Measurements from ENCODE around the gene KRT80.

The KRT80 gene

DNA sequence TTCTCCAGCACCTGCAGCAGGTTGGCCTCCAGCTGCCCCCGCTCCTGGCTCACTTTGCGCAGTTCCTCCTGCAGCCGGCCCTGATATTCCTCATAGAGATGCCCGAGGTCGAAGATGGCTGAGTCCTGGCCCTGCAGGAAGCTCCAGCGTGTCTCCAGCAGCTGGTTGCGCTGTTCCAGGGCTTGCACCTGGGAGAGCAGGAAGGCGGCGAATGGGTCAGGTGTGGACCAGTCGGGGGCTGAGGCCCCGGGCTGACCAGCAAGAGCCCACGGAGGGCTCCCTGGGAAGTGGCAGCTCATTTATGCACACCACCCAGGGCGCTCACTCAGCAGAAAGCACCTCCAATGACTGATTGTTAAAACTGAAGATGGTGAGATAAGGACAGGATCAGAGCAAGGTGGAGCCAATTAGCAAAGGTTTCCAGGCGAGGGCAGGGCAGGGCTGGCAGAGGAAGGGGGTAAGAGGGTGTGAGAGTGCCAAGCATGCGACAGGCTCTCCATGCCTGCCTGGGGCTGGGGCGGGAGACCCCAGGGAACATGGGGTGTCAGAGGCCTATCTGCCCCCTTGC lies 6.3 kb downstream of the KRT80 start:
- Histone ChIP-seq H3K27ac (no peak overlapping the region), H3K36me3 (no peaks in the 10 kb centered on the region), H3K9me3 (no peaks in the 10 kb centered on the region), H3K27me3 (no peaks in the 10 kb centered on the region), H3K4me3 (ENCODE audit: low read depth in 1 of 2, low read length in 1 of 2) (no peak overlapping the region), H3K4me1 (ENCODE audit: control insufficient read depth in 1 of 2, insufficient read depth in 1 of 2, low read depth in 1 of 2, low read length in 1 of 2) (peaks cover 12 to 13% of the 10 kb centered on the region in 2 experiments)
- no peak for TF ChIP-seq CTCF (IDR thresholded peaks at IDR 0.05)

GRCh38 chr12:52184813-52185212 lies 7.0 kb downstream of the KRT80 start:
- no peaks in the 10 kb centered on the region for H3K27me3 ChIP-seq
- no peak overlapping the region for H3K4me3 ChIP-seq (ENCODE audit: low read depth in 1 of 2, low read length in 1 of 2)
- H3K9me3 ChIP-seq, result no peaks in the 10 kb centered on the region
- peaks cover 12 to 13% of the 10 kb centered on the region in 2 experiments for H3K4me1 ChIP-seq (ENCODE audit: control insufficient read depth in 1 of 2, insufficient read depth in 1 of 2, low read depth in 1 of 2, low read length in 1 of 2)
- H3K36me3 ChIP-seq, result no peaks in the 10 kb centered on the region
- H3K27ac ChIP-seq, result peak overlapping the region; percentile 15
- TF ChIP-seq CTCF (IDR thresholded peaks at IDR 0.05), result no peak

- H3K4me1 ChIP-seq (ENCODE audit: control insufficient read depth in 1 of 2, insufficient read depth in 1 of 2, low read depth in 1 of 2, low read length in 1 of 2), result peaks cover 7 to 13% of the 10 kb centered on the region in 2 experiments
Measured at GRCh38 chr12:52183971-52184370, 7.8 kb downstream of the KRT80 start.

GRCh38 chr12:52183544-52183910 lies 8.3 kb downstream of the KRT80 start:
- no peak for TF ChIP-seq CTCF (IDR thresholded peaks at IDR 0.05)
- no peaks in the 10 kb centered on the region for H3K36me3 ChIP-seq
- H3K9me3 ChIP-seq, result no peaks in the 10 kb centered on the region
- no peaks in the 10 kb centered on the region for H3K27me3 ChIP-seq
- no peak overlapping the region for H3K27ac ChIP-seq
- H3K4me1 ChIP-seq (ENCODE audit: control insufficient read depth in 1 of 2, insufficient read depth in 1 of 2, low read depth in 1 of 2, low read length in 1 of 2), result peaks cover 7 to 13% of the 10 kb centered on the region in 2 experiments
- H3K4me3 ChIP-seq (ENCODE audit: low read depth in 1 of 2, low read length in 1 of 2), result no peak overlapping the region

More at GRCh38 chr12:52183971-52184370, 7.8 kb downstream of the KRT80 start:
- no peaks in the 10 kb centered on the region for H3K36me3 ChIP-seq
- H3K9me3 ChIP-seq, result no peaks in the 10 kb centered on the region
- peak overlapping the region; percentile 15 for H3K27ac ChIP-seq
- no peaks in the 10 kb centered on the region for H3K27me3 ChIP-seq
- TF ChIP-seq CTCF (IDR thresholded peaks at IDR 0.05), result no peak
- no peak overlapping the region for H3K4me3 ChIP-seq (ENCODE audit: low read depth in 1 of 2, low read length in 1 of 2)

DNA sequence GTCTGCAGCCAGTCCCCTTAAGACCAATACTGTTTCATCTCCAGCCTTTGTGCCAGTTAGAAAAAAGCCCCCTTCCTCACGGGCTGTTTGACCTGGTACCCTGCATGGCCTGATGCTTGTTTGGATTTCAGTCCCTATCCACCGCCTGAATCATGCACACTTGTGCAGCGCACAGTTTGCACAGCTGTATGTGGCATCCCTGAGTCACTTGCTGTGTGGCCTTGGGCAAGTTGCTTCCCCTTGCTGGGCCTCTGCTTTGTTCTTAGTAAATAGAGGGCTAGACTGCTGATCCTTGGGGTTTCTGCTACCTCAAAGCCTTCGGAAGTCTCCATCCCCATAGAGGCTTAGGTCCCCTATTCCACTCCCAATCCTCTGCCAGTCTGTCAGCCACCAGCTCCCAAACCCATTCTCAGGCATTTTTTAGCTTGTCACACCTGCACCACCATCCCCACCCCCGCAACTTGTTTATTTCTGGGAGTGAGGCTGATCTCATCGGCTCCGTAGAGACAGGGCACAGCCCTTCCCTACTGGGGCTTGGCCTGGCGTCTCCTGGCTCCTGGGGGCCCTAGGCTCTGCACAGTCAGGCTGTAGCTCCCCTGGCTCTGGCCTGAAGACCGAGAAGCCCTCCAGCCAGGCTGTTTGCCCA lies 8.8 kb downstream of the KRT80 start:
- Histone ChIP-seq H3K27ac (no peak overlapping the region), H3K27me3 (no peaks in the 10 kb centered on the region), H3K9me3 (no peaks in the 10 kb centered on the region), H3K36me3 (no peaks in the 10 kb centered on the region), H3K4me3 (ENCODE audit: low read depth in 1 of 2, low read length in 1 of 2) (no peak overlapping the region), H3K4me1 (ENCODE audit: control insufficient read depth in 1 of 2, insufficient read depth in 1 of 2, low read depth in 1 of 2, low read length in 1 of 2) (peaks cover 7 to 13% of the 10 kb centered on the region in 2 experiments)
- no peak for TF ChIP-seq CTCF (IDR thresholded peaks at IDR 0.05)

Data from neutrophil (primary cell).